NCI-H2227 treated with DMSO at 0.1 percent for 48 hours (cell line): ENCODE data around the gene SEC23IP.
A peak's percentile ranks its signal among the peaks of the same experiment; 100 is the strongest.

Source experiments
- DNase-seq: peaks from one replicate; lab custom pipeline; 2025; lab: John Stamatoyannopoulos, UW

Gene SEC23IP

DNA sequence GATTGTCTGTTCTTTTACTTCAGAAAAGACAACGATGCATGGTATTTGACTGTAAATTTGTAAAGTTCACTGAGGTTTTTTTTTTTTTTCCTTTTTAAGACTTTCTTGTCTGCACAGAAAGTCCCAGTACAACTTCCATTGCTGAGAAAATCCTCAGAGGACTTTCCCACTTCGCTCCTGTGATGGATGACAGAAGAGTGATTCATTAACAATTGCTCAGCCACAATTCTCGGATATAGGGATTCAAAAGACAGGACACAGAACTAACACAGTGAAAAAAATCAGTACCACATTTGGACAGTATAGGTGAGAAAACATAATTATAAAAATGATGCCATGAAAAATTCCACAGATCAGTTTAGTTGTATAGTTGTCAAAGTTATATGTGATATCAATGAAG lies 48.0 kb downstream of the SEC23IP start:
- DNase-seq, result no peak

DNA sequence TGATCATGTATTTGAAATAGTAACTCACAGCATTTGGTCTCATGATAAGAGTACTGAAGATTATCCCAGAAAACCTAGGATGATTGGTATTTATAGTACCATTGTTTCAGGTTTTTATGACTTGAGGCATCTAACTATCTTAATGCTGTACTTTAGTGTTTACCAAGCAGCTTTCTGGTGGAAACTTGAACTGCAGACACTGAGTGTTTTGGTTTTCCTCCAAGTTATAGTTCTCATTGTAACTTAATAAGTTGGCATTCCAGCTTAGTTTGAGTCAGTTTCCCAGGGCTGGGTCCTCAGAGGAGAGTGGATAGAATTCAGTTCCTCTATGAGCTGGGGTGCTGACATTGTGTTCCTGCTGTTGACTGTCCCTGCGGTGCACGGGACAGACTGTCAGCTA lies 50.4 kb downstream of the SEC23IP start:
- DNase-seq, result no peak

DNA sequence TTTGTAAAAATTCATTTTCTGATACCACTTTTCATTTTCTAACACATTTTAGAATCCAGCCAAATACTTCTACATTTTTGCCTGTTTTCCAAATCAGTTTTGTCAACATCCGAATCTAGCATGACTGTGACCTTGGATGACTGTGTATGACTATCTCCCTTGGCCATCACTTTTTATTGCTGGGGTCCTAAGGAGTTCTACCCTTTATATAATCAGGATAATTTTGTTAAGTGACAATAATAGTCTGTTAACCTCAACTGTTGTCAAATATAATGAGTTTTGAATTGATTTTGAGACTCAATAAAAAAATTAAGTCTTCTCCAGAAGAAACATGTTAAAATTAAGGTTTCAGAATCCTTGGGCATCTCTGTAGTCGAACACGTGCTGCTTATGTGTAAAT lies 53.3 kb downstream of the SEC23IP start:
- no peak for DNase-seq

DNA sequence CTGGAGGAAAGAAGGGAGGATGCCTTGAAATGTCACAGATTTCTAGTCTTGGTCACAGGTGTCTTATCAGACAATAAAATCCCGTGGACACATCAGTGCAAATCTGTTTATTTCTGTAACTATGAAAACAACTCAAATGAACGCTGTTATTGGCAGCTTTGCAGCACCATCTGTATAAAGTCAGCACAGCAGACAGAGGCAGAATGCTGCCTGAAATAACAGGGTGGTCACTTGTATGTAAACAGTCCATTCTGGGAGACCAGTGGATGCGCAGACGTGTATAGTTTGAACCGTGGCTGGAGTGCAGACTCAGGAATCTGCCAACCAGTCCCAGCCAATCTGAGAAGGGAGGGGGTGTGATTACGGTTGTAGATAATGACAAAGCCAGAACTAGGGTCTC lies 54.8 kb downstream of the SEC23IP start:
- no peak for DNase-seq

DNA sequence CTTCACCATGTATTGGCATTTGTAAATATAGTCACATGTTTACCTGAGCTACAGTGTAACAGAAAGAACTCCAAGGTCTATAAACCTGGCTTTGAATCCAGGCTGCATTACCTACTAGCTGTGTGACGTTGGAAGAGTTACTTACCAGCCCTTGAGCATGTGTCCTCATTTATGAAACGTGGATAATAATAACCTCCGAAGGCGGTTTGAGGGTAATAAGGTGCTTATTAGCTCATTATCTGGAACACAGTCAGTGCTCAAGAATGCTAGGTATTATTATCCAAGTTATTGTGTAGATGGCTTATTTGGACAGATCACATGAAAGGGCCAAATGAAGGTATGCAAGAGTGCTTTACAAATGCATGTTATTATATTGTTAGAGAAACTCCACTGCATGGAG lies 64.9 kb downstream of the SEC23IP start:
- peak; percentile 5 for DNase-seq

DNA sequence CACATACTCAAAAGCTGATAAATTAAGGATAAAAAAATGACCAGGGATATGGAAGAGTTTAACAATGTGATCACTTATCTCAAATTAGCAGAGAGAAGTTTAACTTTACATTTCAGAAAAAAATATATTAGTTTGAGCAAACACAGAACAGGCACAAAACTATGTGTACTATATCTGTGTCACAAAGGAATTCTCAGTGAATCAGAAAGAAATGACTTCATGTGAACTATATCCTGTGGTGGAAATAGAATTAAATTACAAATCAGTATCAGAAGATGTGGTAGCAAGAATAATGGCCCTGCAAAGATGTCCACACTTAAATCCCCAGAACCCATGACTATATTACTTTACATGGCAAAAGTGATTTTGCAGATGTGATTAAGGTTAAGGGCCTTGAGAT lies 70.3 kb downstream of the SEC23IP start:
- no peak for DNase-seq

DNA sequence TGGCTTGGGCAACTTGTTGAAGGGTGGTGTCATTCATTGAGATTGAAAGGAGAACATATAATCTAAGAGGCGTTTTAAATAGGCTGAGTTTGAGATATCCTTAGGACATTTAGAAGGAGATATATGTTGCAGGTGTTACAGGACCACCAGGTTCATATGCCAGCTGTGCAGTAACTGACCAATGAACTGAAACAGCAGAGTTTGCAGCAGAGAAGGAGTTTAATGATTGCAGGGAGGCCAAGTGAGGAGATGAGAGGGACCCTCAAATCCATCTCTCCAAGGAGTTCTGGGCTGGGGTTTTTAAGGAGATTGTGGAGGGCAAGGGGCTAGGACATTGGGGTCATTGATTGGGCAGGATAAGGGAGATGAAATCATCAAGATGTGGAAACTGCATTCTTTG lies 74.5 kb downstream of the SEC23IP start:
- DNase-seq, result no peak

DNA sequence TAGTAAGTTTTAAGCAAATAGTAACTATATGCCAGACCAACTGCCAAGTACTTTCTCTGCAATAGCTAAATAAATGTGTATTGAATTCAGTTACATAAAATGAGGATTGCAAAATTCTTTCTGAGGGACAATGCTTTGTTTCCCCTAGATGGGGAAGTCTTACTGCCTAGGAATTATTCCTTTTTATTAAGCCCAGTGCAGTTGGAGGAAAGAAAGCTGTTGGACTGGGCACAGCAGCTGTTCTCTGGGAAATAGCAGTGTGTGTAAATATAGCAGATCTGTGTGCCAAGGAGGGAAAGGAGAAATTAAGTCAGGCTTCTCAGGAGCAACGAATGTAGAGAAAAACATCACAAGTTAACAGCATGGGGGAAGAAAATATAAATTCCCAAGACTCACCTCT lies 77.1 kb downstream of the SEC23IP start:
- DNase-seq, result no peak

DNA sequence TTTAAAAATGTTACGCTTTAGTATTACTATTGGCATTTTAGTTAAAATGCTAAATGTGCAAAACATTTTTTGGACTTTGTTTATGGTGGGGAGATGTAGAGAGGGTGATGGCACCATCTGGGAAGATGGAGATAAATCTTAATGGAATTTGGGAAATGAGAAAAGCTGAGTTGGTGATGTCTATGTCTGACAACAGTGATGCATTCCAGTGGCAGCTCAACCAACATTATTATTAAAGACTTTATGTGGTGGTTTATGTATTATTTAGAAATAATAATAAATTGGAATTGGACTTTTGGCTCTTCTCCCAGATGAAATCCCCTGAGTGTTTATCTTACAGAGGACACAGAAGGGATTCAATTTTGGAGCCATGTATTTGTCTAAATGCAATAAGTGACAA lies 77.6 kb downstream of the SEC23IP start:
- no peak for DNase-seq

DNA sequence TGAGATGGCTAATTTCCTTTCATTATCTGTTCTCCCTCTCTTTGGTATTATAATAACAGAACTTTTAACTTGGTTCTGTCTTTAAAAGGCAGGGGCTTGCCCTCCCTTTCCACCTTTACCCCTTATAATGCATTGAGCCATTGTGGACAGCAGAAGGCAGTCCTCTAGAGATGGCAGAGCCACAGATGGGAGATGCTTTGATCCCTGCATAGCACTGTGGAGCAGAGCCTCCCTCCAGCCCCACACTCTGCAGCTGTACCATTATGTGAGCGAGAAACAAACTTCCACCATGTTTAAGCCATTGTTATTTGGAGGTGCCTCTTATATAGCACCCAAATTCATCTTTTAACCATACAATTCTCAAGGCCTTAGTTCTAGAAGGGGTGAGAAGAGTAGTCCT lies 78.4 kb downstream of the SEC23IP start:
- no peak for DNase-seq

DNA sequence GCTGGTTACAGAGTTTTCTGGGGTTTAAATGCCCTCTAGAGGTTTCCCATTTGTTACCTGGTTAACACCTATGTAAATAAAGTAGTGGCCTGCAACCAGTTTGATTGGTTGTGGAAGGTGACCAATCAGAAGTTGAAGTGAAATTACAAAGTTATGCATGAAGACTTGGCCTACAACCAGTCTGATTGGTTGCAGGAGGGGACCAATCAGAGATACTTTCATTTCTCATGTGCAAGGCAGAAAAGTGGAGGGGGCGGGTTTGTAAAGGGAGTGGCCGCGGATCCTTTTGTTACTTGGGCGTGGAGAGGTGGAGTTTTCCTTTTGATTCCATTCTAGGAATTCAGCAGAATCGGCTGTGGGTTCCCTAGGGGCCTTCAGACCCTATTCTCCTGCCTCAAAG lies 80.8 kb downstream of the SEC23IP start:
- DNase-seq, result no peak

DNA sequence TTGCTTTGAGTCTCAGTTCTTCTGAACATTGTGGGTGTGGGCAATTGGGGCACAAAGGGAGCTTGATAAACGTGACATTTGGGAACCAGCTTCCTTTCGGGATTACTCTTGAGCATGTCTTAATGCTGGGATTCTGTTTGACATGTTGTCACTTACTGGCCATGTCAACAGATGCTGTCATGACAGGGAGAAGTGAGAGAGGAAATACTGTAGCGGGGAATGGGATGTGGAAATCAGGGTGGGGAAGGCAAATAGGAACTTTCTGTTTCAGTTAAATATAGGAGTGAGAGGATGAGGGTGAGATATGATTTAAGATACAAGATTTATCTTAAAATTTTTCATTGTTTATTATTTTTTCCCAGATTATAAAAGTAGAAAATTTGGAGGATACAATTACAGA lies 83.9 kb downstream of the SEC23IP start:
- no peak for DNase-seq

DNA sequence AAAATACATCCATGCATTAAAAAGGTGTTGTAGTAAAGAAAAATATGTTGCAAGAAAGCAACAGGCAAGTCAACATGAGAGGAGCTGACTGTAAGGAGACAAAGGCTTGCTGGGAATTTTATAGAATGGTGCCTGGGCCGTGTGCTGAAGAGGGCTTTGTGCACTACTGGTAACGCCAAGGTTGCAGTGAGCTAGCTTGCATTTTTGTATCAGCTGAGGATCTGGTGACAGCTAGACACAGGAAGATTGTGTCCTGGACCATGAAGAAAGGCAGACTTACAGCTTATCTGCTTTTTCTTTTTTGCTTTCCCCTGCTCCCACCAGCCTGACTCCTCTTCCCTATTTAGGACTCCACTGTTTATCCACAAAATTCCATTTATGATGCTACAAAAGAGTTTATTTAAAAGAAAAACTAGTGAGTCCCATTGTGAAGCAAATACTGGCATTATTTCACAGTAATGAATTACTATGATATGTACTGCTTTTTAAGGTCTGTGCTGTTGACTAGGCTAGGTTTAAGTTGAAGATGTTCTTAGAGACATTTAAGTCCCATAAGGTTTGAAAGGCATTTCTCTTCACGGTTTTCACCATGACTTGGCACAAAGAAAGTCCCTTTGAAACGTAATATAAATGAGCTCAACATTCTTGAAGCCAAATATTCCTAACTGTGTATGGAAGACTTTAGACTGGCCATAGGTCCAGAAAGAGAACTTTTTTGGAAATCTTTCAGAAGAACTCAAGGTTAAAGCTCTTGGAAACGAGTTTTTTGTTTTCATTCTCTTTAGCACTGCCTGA lies 88.6 kb downstream of the SEC23IP start:
- DNase-seq, result no peak

DNA sequence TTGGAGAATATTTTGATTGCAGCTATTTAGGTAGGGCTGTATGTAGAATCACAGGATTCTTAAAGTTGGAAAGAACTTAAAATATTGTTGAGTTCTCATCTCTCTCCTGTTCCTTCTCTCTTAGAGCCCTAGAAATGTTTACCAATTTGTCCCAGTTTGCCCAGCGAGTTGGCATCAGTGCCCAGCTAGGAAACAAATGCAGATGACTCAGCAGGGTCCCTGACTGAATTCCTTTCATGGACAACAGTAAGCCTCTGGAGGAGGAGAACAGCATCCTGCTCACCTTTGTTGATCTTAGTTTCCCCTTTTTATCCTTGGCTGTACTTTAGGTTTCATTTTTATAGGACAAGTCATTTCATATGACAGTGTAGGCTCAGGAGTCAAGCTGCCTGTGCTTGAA lies 89.3 kb downstream of the SEC23IP start:
- DNase-seq, result no peak

DNA sequence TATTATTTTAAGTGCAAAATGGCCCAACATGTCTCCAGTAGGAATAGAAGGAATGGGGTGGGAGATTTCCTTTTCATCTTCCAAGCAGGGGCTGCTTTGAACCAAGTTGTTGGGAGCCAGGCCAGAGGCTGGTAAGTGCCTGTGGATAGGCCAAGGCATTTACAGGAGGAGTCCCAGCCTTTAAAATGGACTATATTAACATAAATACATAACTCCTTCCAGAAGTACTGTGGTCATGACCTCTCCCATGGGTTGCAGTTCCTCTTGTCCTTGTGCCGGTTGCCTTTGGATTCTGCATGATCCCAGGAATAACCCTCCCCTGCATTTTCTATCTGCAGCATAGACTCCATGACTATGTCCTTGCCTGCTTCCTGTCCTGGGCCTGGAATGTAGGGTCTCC lies 95.8 kb downstream of the SEC23IP start:
- no peak for DNase-seq

DNA sequence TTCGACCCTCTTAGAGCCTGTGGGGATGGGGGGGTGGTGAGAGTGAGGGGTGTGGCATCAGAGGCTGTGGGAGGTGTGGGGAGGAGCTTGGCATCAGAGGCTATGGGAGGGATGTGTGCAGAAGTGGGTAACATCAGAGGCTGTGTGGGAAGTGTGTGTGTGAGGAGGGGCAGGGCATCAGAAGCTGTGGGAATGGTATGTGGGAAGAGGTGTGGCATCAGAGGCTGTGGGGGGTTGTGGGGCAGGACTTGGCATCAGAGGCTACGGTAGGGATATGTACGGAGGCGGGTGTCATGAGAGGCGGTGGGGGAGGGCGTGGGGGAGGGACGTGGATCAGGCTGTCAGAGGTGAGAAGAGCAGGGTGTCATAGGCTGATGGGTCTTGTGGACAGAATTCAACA lies 97.4 kb downstream of the SEC23IP start:
- no peak for DNase-seq

DNA sequence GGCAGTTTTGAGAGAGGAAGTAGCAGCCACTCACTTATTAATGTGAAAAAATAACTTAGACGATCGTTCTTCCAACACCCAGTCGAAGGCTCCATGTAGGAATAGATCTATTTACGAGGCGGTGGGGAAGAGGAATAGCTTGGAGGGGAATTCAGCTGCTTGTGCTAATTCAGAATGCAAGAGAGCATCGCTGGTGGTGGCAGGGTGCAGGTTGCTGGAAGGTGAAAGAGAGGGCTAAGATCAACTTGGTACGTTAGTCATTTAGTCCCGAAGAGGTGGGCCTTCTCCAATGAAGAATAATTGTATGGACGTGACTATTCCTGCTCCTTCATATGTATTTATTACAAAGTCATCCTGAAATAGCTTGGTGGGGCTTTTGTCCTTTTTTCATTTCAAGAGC lies 98.5 kb downstream of the SEC23IP start:
- DNase-seq, result peak; percentile 0

DNA sequence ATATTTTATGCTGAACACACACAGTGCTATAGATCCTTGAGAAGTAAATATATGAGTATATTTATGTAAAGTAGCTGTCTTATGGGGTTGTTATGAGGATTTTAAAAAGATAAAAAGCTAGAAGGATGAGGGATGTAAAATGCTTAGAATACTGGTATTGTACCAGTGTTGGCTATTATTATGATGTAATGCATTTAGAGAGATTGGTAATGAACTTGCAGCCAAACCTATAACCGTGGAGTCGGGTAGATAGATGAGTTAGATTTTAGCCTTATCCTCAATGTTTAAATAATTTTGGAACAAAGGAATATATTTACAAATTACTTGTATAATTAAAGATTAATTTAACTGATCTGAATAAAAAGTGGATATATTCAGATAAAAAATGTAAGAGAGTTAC lies 99.3 kb downstream of the SEC23IP start:
- DNase-seq, result no peak
